ENCODE results near the gene ADISSP. TPM values are rescaled to one million over a fixed set of nuclear protein-coding genes. Genes with fewer than 3 reads are reported as not detected.

ADISSP gene
- 10 to 100 TPM; 11.7 to 13.7 (median 12.1) TPM for total RNA-seq
- polyA plus RNA-seq, result 12.6 TPM
- long read RNA-seq, donor 1, transcript C20orf27-202 (6 exons, 1,886 nt), result major isoform, 20 of 28 reads
- long read RNA-seq, donor 1, partial matches to known transcripts, result 5 of 28 reads
- long read RNA-seq, donor 1, other reads (novel, unspliced or antisense), result 2 of 28 reads
- long read RNA-seq, donor 2, transcript C20orf27-202 (6 exons, 1,886 nt), result major isoform, 11 of 14 reads
- long read RNA-seq, donor 2, partial matches to known transcripts, result 2 of 14 reads
- long read RNA-seq, donor 2, other reads (novel, unspliced or antisense), result 1 of 14 reads
- long read RNA-seq, donor 3, transcript C20orf27-202 (6 exons, 1,886 nt), result major isoform, 35 of 43 reads
- long read RNA-seq, donor 3, partial matches to known transcripts, result 1 of 43 reads
- long read RNA-seq, donor 3, other reads (novel, unspliced or antisense), result 7 of 43 reads
- long read RNA-seq, donor 4, transcript C20orf27-202 (6 exons, 1,886 nt), result major isoform, 16 of 20 reads
- long read RNA-seq, donor 4, partial matches to known transcripts, result 3 of 20 reads
- long read RNA-seq, donor 4, other reads (novel, unspliced or antisense), result 1 of 20 reads

DNA sequence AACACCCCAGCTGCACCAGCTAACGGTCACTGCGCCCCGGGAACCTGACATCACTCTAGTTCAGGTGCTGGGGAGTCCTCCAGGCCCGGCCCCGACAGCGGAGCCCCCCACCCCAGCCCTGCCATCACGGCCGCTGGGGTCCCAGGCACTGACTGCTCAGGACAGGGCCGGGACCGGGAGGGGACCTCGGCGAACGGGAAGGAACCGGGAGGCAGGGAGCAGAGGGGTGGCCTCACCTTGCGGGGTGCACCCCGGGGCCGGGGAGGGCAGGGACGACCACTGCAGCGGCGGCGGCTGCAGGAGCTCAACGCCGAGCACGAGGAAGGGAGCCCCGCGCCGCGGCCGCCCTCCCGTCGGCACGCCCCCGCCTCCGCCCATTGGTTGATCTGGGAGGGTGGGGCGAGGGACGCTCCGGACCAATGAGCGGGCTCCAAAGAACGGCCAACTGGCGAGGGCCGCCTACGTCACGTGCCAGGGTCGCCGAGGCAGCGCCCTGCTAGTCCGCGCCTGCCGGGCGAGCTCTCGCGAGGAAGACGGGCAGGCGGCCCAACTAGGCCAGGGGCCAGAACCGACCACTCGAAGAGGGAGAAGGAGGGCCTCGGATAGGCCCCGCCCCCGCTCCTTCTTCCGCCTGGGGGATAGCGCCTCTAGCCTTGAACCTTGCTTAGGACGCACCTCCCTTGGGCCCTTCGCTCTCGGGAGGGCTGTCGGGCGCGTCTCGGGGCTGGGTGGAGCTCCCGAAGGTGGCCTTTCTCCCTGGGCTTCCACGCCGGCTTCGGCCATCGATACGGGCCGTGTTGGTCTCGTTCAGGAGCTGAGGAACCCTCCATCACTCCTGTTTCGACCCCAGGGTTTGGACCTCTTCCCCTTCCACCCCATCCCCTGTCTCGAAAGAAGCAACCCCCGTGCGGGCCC lies at the start of gene ADISSP:
TSS of gene ADISSP (minus strand) at position 327 of the 915 bp plus-strand sequence. CDS start 7,653 bp downstream, outside the sequence.
- ATAC-seq (peak; percentile 96 to 98), DNase-seq (peak; percentile 100)
- peak within 1 kb of the TSS; percentile 49 for H3K4me3 ChIP-seq (ENCODE audit: low read length)
- WGBS, result under 1% methylated on average over 80 of the region's 80 CpGs
- no peaks in the 10 kb centered on the region for H3K4me1 ChIP-seq (ENCODE audit: control insufficient read depth, insufficient read depth, low read length)
- peak within 1 kb of the TSS; percentile 51 for H3K27ac ChIP-seq (ENCODE audit: low read length)
- no peaks in the 10 kb centered on the region for H3K27me3 ChIP-seq (ENCODE audit: control insufficient read depth, insufficient read depth)
- H3K9me3 ChIP-seq (ENCODE audit: control insufficient read depth, low read length), result no peaks in the 10 kb centered on the region
- intact Hi-C loops (cut with DNase I), result loop anchor here in 2 of 4 donors (5.0 to 10.0 kb wide), 2 partner anchors 90 to 93 kb away; no protein-coding TSS in a partner anchor

DNA sequence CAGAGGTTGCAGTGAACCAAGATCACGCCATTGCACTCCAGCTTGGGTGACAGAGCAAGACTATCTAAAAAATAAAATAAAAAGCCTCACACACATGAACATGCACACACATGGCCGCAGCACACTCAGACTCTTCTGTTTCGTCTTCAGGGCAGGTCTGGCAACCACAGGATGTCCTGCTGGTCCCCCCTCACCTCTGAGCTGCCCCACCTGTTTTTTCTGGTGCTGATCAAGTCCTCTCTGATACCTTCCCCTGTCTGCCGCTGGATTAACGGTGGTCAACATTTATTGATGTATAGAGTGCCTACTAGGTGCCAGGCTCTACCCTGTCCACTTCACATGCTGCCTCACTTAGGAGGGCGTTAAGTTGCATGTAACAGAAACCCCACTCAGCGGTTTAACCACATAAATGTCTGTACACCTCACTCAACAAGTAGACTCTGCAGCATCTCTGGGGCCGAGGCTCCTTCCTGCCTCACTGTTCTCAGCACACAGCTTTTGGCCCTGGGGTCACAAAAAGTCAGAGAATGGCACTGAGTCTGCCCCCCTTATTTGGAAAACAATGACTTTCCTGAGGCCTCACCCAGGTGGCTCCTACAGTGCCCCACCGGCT lies 48.3 kb upstream of the ADISSP start:
- intact Hi-C loops (cut with DNase I), result no loop called here
- WGBS, result 77% methylated on average over 9 of the region's 9 CpGs
- no peak overlapping the region for H3K27ac ChIP-seq (ENCODE audit: low read length)
- H3K9me3 ChIP-seq (ENCODE audit: control insufficient read depth, low read length), result no peaks in the 10 kb centered on the region
- peaks cover 14% of the 10 kb centered on the region for H3K4me1 ChIP-seq (ENCODE audit: control insufficient read depth, insufficient read depth, low read length)
- ATAC-seq (no peak), DNase-seq (no peak)
- H3K27me3 ChIP-seq (ENCODE audit: control insufficient read depth, insufficient read depth), result no peaks in the 10 kb centered on the region
- no peak overlapping the region for H3K4me3 ChIP-seq (ENCODE audit: low read length)

DNA sequence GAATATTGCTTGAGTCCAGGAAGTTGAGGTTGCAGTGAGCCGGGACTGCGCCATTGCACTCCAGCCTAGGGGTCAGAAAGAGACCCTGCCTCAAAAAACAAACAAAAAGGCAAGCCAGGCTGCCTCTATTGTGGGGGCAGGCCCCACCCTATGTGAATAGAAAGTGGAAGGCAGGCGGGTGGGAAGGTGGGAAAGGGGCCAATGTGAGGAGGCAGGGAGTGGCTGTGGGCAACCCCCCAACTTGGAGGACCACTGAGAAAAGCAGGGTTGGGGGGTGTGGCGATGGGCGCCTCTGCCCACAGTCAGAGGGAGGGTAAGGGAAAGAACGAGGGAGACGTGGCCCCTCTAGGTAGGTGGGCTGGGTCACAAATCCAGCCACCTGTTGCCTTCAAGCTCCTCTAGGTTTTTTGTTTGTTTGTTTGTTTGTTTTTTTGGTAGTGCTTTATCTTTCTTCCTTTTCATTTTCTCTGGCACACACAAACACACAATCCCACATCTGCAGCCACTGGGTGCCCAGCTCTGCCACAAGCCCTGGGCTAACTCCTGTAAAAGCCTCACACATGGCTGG lies 47.5 kb upstream of the ADISSP start:
- no peak for DNase-seq
- intact Hi-C loops (cut with DNase I), result no loop called here
- whole genome bisulfite sequencing, result 81% methylated on average over 7 of the region's 7 CpGs
- no peak overlapping the region for H3K27ac ChIP-seq (ENCODE audit: low read length)
- H3K9me3 ChIP-seq (ENCODE audit: control insufficient read depth, low read length), result no peaks in the 10 kb centered on the region
- H3K4me3 ChIP-seq (ENCODE audit: low read length), result no peak overlapping the region
- ATAC-seq, result no peak
- H3K4me1 ChIP-seq (ENCODE audit: control insufficient read depth, insufficient read depth, low read length), result peaks cover 14% of the 10 kb centered on the region
- no peaks in the 10 kb centered on the region for H3K27me3 ChIP-seq (ENCODE audit: control insufficient read depth, insufficient read depth)

DNA sequence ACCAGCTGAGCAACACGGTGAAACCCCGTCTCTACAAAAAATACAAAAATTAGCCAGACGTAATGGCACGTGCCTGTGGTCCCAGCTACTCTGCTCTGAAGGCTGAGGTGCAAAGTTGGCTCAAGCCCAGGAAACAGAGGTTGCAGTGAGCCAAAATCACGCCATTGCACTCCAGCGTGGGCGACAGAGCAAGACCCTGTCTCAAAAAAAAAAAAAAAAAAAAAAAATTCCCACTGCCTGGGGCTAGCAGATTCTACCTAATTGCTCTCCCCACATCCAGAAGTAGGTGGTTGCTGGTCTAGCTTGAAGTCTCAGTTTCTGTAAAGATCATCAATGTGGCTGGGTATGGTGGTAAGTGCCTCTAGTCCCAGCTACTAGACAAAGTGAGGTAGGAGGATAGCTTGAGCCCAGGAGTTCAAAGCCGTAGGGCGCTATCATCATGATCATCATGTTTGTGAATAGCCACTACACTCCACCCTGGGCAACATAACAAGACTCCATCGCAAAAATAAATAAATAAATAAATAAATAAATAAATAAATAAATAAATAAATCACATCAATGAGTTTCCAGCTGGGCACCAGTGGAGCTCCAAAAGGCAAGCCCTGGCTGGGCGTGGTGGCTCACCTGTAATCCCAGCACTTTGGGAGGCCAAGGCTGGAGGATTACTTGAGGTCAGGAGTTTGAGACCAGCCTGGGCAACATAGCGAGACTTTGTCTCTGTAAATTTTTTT lies 46.5 kb upstream of the ADISSP start:
- DNase-seq (no peak), ATAC-seq (no peak)
- WGBS, result 88% methylated on average over 12 of the region's 12 CpGs
- Histone ChIP-seq H3K4me1 (ENCODE audit: control insufficient read depth, insufficient read depth, low read length) (peaks cover 11% of the 10 kb centered on the region), H3K4me3 (ENCODE audit: low read length) (no peak overlapping the region), H3K27me3 (ENCODE audit: control insufficient read depth, insufficient read depth) (no peaks in the 10 kb centered on the region), H3K27ac (ENCODE audit: low read length) (no peak overlapping the region), H3K9me3 (ENCODE audit: control insufficient read depth, low read length) (no peaks in the 10 kb centered on the region)
- intact Hi-C loops (cut with DNase I), result no loop called here

DNA sequence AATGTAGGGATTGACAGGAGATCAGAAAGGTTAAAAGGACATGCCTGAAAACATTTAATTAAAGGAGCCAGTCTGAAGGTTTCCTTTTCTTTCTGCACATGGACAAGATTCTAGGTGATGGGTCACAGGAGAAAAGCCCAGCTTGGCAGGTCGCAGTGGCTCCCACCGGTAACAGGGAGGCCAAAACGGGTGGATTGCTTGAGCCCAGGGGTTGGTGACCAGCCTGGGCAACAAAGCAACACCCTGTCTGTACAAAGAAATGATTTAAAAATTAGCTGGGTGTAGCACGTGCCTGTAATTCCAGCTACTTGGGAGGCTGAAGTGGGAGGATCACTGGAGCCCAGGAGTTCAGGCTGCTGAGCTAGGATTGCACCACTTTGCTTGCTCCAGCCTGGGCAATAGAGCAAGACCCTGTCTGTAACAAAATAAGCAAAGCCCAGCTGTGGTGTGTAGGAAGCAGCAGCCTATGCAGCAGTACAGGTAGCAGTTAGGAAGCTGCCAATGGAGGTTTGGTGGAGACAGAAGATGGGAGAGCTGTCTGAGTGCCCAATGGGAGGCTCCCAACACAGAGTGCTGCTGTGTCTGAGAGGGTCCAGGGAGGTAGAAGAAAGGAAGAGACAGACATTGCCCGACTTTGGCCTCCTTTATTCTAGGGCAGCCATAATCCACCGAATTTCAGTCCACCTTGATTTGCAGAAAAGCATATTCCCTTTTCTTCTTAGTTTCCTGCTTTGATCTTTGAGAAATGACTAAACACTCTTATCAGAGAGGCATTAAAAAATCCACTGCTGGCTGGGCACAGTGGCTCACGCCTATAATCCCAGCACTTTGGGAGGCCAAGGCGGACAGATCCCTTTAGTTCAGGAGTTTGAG lies 45.7 kb upstream of the ADISSP start:
- H3K4me1 ChIP-seq (ENCODE audit: control insufficient read depth, insufficient read depth, low read length), result peaks cover 6% of the 10 kb centered on the region
- DNase-seq, result no peak
- 74% methylated on average over 8 of the region's 8 CpGs for WGBS

DNA sequence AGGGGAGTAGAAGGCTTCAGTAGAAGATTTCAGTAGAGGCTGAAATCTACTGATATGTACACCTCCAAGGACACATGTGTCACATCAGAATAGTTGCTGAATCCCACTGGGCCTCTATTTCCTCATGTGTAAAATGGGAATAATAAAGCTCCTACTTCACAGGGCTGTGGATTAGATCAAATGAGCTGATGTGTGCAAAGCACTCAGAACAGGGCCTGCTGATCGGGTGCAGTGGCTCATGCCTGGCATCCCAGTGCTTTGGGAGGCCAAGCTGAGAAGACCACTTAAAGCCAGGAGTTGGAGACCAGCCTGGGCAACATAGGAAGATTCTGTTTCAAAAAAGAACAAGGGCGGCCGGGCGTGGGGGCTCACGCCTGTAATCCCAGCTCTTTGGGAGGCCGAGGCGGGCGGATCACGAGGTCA lies 44.7 kb upstream of the ADISSP start:
- ATAC-seq (no peak), DNase-seq (no peak)
- Histone ChIP-seq H3K27ac (ENCODE audit: low read length) (peak overlapping the region; percentile 59), H3K9me3 (ENCODE audit: control insufficient read depth, low read length) (no peaks in the 10 kb centered on the region), H3K27me3 (ENCODE audit: control insufficient read depth, insufficient read depth) (no peaks in the 10 kb centered on the region), H3K4me3 (ENCODE audit: low read length) (no peak overlapping the region), H3K4me1 (ENCODE audit: control insufficient read depth, insufficient read depth, low read length) (peaks cover 11% of the 10 kb centered on the region)
- intact Hi-C loops (cut with DNase I), result no loop called here
- 94% methylated on average over 9 of the region's 9 CpGs for WGBS

More for the DNA sequence above, 45.7 kb upstream of the ADISSP start:
- no peak for ATAC-seq
- intact Hi-C loops (cut with DNase I), result no loop called here
- H3K4me3 ChIP-seq (ENCODE audit: low read length), result no peak overlapping the region
- no peaks in the 10 kb centered on the region for H3K9me3 ChIP-seq (ENCODE audit: control insufficient read depth, low read length)
- no peaks in the 10 kb centered on the region for H3K27me3 ChIP-seq (ENCODE audit: control insufficient read depth, insufficient read depth)
- no peak overlapping the region for H3K27ac ChIP-seq (ENCODE audit: low read length)

DNA sequence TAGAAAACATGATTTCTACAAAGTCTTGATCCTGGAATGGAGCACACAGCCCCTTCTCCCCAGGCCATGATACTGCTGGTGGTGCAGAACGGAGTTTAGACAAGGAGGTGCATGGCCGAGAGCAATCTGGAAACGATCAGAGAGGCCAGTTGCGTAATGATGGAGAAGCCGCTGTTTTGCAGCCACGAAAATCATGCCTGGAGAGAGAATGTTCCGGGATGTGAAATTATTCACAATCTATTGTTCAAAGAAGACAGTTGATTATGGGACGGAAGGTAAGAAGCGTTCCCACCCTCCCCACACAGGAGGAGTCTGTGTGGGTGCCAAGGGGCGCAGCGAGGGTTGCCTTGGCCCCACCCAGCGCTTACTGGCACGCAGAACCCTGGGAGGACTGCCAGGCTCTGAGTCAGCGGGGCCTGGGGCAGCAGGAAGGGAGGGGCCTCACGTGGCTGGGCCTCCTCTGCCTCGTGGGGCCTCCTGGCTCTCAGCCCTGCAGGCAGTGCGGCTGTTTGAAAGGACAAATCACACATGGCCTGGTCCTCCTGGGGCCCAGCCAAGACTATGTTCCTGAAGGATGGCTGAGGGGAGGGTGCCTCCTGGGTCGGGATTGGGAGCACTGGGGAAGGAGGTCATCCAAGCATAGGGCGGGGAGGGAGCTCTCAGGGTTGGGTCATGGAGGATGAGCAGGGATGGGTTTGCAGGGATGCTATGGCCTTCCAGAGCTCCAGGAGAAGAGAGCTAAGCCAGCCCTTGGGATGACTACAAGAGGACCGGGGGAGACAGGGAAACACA lies 44.1 kb upstream of the ADISSP start:
- H3K4me1 ChIP-seq (ENCODE audit: control insufficient read depth, insufficient read depth, low read length), result peaks cover 14% of the 10 kb centered on the region
- ATAC-seq, result peak; percentile 91 to 92
- H3K9me3 ChIP-seq (ENCODE audit: control insufficient read depth, low read length), result no peaks in the 10 kb centered on the region
- H3K27me3 ChIP-seq (ENCODE audit: control insufficient read depth, insufficient read depth), result no peaks in the 10 kb centered on the region
- H3K4me3 ChIP-seq (ENCODE audit: low read length), result peak overlapping the region; percentile 27
- DNase-seq, result peak; percentile 98 to 100 (median 100)
- intact Hi-C loops (cut with DNase I), result no loop called here
- 2% methylated on average over 20 of the region's 20 CpGs for WGBS
- peak overlapping the region; percentile 92 for H3K27ac ChIP-seq (ENCODE audit: low read length)

DNA sequence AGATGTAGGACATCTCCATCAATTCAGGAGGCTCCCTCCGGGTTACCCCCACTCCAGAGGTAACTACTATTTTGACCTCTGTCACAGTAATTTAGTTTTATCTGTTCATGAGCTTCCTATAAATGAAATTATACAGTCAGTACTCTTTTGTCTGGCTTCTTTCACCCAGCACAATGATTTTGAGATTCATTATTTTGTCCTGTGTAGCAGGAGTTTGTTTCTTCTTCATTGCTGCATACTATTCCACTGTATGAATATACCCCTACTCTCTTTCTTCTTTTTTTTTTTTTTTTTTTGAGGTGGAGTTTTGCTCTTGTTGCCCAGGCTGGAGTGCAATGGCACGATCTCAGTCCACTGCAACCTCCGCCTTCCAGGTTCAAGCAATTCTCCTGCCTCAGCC lies 41.0 kb upstream of the ADISSP start:
- Histone ChIP-seq H3K27me3 (ENCODE audit: control insufficient read depth, insufficient read depth) (no peaks in the 10 kb centered on the region), H3K4me1 (ENCODE audit: control insufficient read depth, insufficient read depth, low read length) (peaks cover 14% of the 10 kb centered on the region), H3K9me3 (ENCODE audit: control insufficient read depth, low read length) (no peaks in the 10 kb centered on the region), H3K27ac (ENCODE audit: low read length) (peak overlapping the region; percentile 99), H3K4me3 (ENCODE audit: low read length) (no peak overlapping the region)
- intact Hi-C loops (cut with DNase I), result no loop called here
- DNase-seq, result no peak
- ATAC-seq, result no peak
- WGBS, result 89% methylated on average over 3 of the region's 3 CpGs

DNA sequence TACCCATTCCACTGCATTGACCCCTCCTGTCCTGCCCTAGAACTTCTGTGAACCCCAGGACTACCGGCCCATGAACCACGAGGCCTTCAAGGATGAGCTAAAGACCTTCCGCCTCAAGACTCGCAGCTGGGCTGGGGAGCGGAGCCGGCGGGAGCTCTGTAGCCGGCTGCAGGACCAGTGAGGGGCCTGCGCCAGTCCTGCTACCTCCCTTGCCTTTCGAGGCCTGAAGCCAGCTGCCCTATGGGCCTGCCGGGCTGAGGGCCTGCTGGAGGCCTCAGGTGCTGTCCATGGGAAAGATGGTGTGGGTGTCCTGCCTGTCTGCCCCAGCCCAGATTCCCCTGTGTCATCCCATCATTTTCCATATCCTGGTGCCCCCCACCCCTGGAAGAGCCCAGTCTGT lies 37.2 kb upstream of the ADISSP start:
- intact Hi-C loops (cut with DNase I), result no loop called here
- DNase-seq (peak in 1 of 3 donors; percentile 12), ATAC-seq (no peak)
- Histone ChIP-seq H3K4me1 (ENCODE audit: control insufficient read depth, insufficient read depth, low read length) (peaks cover 10% of the 10 kb centered on the region), H3K27ac (ENCODE audit: low read length) (no peak overlapping the region), H3K4me3 (ENCODE audit: low read length) (no peak overlapping the region), H3K27me3 (ENCODE audit: control insufficient read depth, insufficient read depth) (no peaks in the 10 kb centered on the region), H3K9me3 (ENCODE audit: control insufficient read depth, low read length) (no peaks in the 10 kb centered on the region)
- WGBS, result 94% methylated on average over 11 of the region's 11 CpGs

Data from right cardiac atrium (tissue), 5 donors.